Measurements from ENCODE around the gene CRADD. TPM values are rescaled to one million over a fixed set of nuclear protein-coding genes. Genes with fewer than 3 reads are reported as not detected.

The CRADD gene
- total and polyA plus RNA-seq, 10 donors, result 5.5 to 58.7 (median 18.8) TPM

DNA sequence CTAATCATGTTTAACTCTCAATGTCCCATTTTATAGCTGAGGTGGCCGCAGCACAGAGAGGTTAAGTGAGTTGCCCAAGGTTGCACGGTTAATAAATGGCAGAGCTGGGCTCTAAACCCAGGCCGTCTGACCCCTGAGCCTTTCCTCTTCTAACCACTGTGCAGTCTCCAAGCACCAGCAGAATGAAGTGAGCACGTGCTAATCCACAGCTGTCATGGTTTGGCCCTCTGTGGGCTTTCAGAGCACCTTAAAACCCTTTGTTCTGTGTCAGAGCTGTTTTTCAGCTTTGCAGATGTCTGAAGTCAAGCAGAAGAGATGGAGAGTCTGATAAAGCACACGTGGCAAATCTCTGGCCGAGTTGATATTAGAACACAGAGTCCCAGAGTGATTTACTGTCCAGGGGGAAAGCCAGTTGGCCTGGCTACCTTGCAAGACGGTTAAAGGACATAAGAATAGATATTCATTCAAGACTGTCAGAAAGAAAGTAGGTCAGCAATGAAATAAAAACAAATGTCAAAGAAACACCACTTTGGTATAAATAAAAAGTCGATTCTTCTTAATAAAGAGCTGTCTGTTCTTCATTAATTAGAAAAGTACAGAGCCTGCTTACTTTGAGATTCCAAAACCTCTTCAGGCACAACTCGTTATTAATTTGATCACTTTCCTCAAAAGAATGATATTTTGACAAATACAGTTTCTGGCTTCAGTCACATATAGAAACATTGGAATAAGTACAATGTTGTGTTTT lies 107.3 kb downstream of the CRADD start:
- DNase-seq, result no peak
- intact Hi-C loops (cut with DNase I; ENCODE audit: low total_unique reads), result no loop called here
- no peak for TF ChIP-seq POLR2AphosphoS5 (IDR thresholded peaks at IDR 0.05)
- no peak for TF ChIP-seq POLR2A (IDR thresholded peaks at IDR 0.05)
- TF ChIP-seq, protein P1, sequence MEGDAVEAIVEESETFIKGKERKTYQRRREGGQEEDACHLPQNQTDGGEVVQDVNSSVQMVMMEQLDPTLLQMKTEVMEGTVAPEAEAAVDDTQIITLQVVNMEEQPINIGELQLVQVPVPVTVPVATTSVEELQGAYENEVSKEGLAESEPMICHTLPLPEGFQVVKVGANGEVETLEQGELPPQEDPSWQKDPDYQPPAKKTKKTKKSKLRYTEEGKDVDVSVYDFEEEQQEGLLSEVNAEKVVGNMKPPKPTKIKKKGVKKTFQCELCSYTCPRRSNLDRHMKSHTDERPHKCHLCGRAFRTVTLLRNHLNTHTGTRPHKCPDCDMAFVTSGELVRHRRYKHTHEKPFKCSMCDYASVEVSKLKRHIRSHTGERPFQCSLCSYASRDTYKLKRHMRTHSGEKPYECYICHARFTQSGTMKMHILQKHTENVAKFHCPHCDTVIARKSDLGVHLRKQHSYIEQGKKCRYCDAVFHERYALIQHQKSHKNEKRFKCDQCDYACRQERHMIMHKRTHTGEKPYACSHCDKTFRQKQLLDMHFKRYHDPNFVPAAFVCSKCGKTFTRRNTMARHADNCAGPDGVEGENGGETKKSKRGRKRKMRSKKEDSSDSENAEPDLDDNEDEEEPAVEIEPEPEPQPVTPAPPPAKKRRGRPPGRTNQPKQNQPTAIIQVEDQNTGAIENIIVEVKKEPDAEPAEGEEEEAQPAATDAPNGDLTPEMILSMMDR (IDR thresholded peaks at IDR 0.05 in 8 of 11, conservative IDR thresholded peaks at IDR 0.05 in 3 of 11), result no peak
- H3K9me3 ChIP-seq, result no peaks in the 10 kb centered on the region
- H3K36me3 ChIP-seq, result no peaks in the 10 kb centered on the region
- H3K27me3 ChIP-seq (replicated peaks in 1 of 7), result no peaks in the 10 kb centered on the region
- peaks cover 3 to 36% (median 19%) of the 10 kb centered on the region in 6 donors for H3K4me1 ChIP-seq
- no peak overlapping the region for H3K4me3 ChIP-seq
- 30 to 42% (median 38%) methylated on average over 9 of the region's 9 CpGs for WGBS, 5 donors
- peak overlapping the region in 7 of 8 donors; percentile 29 to 68 (median 56) for H3K27ac ChIP-seq

DNA sequence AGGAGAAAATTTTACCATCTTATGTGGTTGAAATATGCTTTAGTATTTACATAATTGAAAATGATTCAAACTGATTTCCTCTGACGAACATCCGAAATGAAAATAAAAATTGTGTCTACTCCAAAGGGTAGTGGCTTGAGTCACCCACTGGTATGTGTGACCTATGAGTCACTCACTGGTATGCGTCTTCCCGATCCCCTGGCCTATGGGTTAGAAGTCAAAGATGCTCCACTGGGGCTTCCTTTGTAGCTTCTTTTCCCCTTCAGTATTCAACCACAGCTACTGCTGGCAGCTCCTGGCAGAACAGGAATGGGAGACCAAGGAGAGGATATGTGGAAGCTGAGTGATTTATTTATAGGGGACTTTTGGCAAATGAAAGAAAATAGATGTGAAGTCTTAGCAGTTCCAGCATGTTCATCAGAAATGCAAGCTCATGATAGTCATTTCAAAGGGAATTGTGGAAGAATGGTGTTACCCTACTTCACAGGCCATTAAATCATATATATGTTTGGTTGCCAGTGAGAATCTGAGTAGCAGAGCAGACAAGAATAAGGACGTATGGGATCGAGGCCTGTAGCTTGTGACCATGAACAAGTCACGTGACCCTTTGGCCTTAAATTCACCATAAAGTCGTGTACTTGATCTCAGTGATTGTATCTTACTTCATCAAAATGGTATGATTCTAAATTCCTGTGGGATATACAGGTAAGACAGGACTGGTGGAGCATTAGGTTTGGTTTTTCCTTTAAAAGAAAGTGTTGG lies 108.3 kb downstream of the CRADD start:
- Histone ChIP-seq H3K4me3 (no peak overlapping the region), H3K4me1 (peaks cover 3 to 31% (median 19%) of the 10 kb centered on the region in 6 donors), H3K9me3 (no peaks in the 10 kb centered on the region), H3K36me3 (no peaks in the 10 kb centered on the region), H3K27ac (peak overlapping the region in 6 of 8 donors; percentile 29 to 68 (median 58)), H3K27me3 (replicated peaks in 1 of 7) (no peaks in the 10 kb centered on the region)
- TF ChIP-seq POLR2AphosphoS5 (IDR thresholded peaks at IDR 0.05) (peak in 1 of 3 donors; percentile 74), POLR2A (IDR thresholded peaks at IDR 0.05) (no peak)
- no peak for DNase-seq
- intact Hi-C loops (cut with DNase I; ENCODE audit: low total_unique reads), result no loop called here
- 59 to 75% (median 66%) methylated on average over 8 of the region's 8 CpGs for WGBS, 5 donors

DNA sequence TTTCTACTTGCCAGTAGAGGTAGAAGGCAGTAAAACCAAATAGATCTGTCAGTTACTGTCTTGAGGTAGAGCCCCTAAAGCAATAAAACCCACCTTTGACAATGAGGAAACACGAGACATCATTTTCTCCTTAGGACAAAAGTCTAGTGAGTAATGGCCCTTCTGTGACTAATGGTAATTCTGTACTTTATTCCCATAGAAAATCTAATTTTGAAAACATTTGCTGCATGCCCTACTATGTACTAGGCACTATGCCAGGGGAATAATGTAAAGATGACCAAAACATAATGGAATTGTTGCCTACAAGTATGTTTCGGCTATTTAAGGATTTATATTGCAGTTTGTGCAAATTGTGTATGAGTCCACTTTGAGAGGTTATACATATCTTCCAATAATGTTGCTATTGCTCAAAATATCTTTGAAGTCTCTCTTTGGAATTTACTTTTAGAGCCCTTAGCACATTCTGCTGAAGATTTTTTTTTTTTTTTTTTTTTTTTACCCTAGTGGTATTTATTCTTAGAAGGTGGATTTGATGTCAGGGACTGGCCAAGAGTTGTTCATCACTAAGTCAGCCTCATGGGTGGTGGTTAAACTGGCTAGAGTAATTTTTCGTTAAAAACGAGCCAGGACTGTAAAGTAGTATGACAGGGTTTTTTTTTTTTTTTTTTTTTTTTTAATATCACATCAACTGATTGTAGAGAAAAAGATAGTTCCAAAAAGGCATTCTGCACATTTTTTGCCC lies 109.7 kb downstream of the CRADD start:
- H3K4me3 ChIP-seq, result no peak overlapping the region
- peaks cover 3 to 31% (median 19%) of the 10 kb centered on the region in 6 donors for H3K4me1 ChIP-seq
- H3K36me3 ChIP-seq, result no peaks in the 10 kb centered on the region
- no peaks in the 10 kb centered on the region for H3K27me3 ChIP-seq (replicated peaks in 1 of 7)
- intact Hi-C loops (cut with DNase I; ENCODE audit: low total_unique reads), result no loop called here
- no peaks in the 10 kb centered on the region for H3K9me3 ChIP-seq
- WGBS, 5 donors, result 92 to 96% (median 95%) methylated on average over 4 of the region's 4 CpGs
- TF ChIP-seq, protein P1 (IDR thresholded peaks at IDR 0.05 in 8 of 11, conservative IDR thresholded peaks at IDR 0.05 in 3 of 11), result no peak
- TF ChIP-seq POLR2A (IDR thresholded peaks at IDR 0.05) (no peak), POLR2AphosphoS5 (IDR thresholded peaks at IDR 0.05) (no peak)
- no peak overlapping the region for H3K27ac ChIP-seq
- no peak for DNase-seq

DNA sequence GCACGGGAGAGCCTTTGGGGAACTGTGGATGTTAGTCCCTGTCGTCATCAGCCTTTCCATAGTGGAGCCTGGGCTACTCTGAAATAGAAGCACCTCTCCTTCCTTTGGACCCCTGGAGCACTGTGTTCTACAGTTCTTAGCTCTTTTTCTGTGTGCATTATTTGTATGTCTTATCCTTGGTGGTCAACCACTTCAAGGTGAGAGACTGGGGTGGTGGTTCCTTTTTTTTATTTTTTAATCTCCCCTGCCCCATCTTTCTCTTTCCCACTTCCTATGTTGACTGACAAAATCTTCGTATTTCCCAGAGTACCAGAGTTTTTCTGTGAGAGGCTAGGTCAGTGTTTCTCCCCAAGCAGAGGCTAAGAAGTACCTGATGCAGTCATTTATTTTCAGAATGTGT lies 111.7 kb downstream of the CRADD start:
- no peak for DNase-seq
- Histone ChIP-seq H3K27ac (no peak overlapping the region), H3K36me3 (no peaks in the 10 kb centered on the region), H3K4me3 (no peak overlapping the region), H3K27me3 (replicated peaks in 1 of 7) (no peaks in the 10 kb centered on the region), H3K9me3 (no peaks in the 10 kb centered on the region), H3K4me1 (peaks cover 3 to 22% (median 16%) of the 10 kb centered on the region in 6 donors)
- 72 to 84% (median 78%) methylated on average over 3 of the region's 3 CpGs for WGBS, 5 donors
- TF ChIP-seq POLR2AphosphoS5 (IDR thresholded peaks at IDR 0.05) (no peak), POLR2A (IDR thresholded peaks at IDR 0.05) (no peak)
- TF ChIP-seq, protein P1 (IDR thresholded peaks at IDR 0.05 in 8 of 11, conservative IDR thresholded peaks at IDR 0.05 in 3 of 11), result no peak
- intact Hi-C loops (cut with DNase I; ENCODE audit: low total_unique reads), result no loop called here
